ENCODE results near the gene DPCD. TPM values are rescaled to one million over a fixed set of nuclear protein-coding genes. Genes with fewer than 3 reads are reported as not detected.
A peak's percentile ranks its signal among the peaks of the same experiment; 100 is the strongest.

DPCD gene
- total RNA-seq: 10 to 100 TPM; 17.0 to 25.9 (median 24.7) TPM

- DNase-seq (ENCODE audit: low spot score in 2 of 2): peak; percentile 95 to 96
- Histone ChIP-seq H3K27ac (peak within 1 kb of the TSS; percentile 70 to 83), H3K4me1 (peaks cover 0 to 3% of the 10 kb centered on the region in 2 donors), H3K36me3 (no peaks in the 10 kb centered on the region), H3K27me3 (no peaks in the 10 kb centered on the region), H3K9me3 (no peaks in the 10 kb centered on the region), H3K4me3 (peak within 1 kb of the TSS; percentile 72 to 87 (median 83))
- intact Hi-C loops (cut with DNase I; ENCODE audit: low total_unique reads): no loop called here
- TF ChIP-seq POLR2AphosphoS5 (IDR thresholded peaks at IDR 0.05): peak; percentile 60 to 85 (median 69)
- no peak for TF ChIP-seq POLR2A (IDR thresholded peaks at IDR 0.05)
Observed at GRCh38 chr10:101587725-101588653, at the start of gene DPCD, which contains the start of gene POLL. TSS of gene DPCD (plus strand) at chr10:101588321. CDS start at chr10:101588337, 16 bp downstream. TSS of gene POLL (minus strand) at chr10:101588257. CDS start at chr10:101587360, 897 bp downstream.

DNA sequence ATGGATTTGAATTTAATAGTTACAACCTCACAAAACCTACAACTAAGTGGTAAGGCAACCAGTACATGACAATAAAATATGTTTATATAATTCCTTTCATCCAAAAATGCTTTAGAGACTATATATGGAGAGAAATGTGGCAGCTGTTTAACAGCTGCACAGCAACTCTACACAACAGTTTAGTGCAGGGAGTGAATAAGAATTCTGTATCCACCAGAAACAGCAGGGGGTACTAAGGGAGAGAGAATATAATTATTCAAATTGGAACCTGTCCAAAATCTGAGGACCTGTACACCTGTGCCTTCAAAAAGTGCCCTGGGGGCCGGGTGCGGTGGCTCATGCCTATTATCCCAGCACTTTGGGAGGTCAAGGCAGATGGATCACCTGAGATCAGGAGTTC is 49.7 kb upstream of the DPCD start:
- intact Hi-C loops (cut with DNase I; ENCODE audit: low total_unique reads): no loop called here
- no peak overlapping the region for H3K27ac ChIP-seq
- H3K27me3 ChIP-seq: no peaks in the 10 kb centered on the region
- DNase-seq (ENCODE audit: low spot score in 2 of 2): no peak
- H3K4me3 ChIP-seq: no peak overlapping the region
- no peaks in the 10 kb centered on the region for H3K36me3 ChIP-seq
- no peaks in the 10 kb centered on the region for H3K9me3 ChIP-seq
- no peaks in the 10 kb centered on the region for H3K4me1 ChIP-seq
- TF ChIP-seq POLR2AphosphoS5 (IDR thresholded peaks at IDR 0.05): no peak
- TF ChIP-seq POLR2A (IDR thresholded peaks at IDR 0.05): no peak
- TF ChIP-seq, protein P1, sequence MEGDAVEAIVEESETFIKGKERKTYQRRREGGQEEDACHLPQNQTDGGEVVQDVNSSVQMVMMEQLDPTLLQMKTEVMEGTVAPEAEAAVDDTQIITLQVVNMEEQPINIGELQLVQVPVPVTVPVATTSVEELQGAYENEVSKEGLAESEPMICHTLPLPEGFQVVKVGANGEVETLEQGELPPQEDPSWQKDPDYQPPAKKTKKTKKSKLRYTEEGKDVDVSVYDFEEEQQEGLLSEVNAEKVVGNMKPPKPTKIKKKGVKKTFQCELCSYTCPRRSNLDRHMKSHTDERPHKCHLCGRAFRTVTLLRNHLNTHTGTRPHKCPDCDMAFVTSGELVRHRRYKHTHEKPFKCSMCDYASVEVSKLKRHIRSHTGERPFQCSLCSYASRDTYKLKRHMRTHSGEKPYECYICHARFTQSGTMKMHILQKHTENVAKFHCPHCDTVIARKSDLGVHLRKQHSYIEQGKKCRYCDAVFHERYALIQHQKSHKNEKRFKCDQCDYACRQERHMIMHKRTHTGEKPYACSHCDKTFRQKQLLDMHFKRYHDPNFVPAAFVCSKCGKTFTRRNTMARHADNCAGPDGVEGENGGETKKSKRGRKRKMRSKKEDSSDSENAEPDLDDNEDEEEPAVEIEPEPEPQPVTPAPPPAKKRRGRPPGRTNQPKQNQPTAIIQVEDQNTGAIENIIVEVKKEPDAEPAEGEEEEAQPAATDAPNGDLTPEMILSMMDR (IDR thresholded peaks at IDR 0.05): no peak

- no peaks in the 10 kb centered on the region for H3K36me3 ChIP-seq
- H3K9me3 ChIP-seq: no peaks in the 10 kb centered on the region
- no peak overlapping the region for H3K4me3 ChIP-seq
- H3K27ac ChIP-seq: no peak overlapping the region
- intact Hi-C loops (cut with DNase I; ENCODE audit: low total_unique reads): no loop called here
- no peak for DNase-seq (ENCODE audit: low spot score in 2 of 2)
- no peaks in the 10 kb centered on the region for H3K27me3 ChIP-seq
- TF ChIP-seq POLR2AphosphoS5 (IDR thresholded peaks at IDR 0.05): no peak
- TF ChIP-seq, protein P1 (IDR thresholded peaks at IDR 0.05): no peak
- no peak for TF ChIP-seq POLR2A (IDR thresholded peaks at IDR 0.05)
- no peaks in the 10 kb centered on the region for H3K4me1 ChIP-seq
Observed at GRCh38 chr10:101545898-101546297, 42.2 kb upstream of the DPCD start.

GRCh38 chr10:101550965-101551364 is 37.2 kb upstream of the DPCD start:
- no peak overlapping the region for H3K4me3 ChIP-seq
- no peak for TF ChIP-seq POLR2A (IDR thresholded peaks at IDR 0.05)
- no peak for TF ChIP-seq POLR2AphosphoS5 (IDR thresholded peaks at IDR 0.05)
- TF ChIP-seq, protein P1 (IDR thresholded peaks at IDR 0.05): no peak
- DNase-seq (ENCODE audit: low spot score in 2 of 2): no peak
- H3K27me3 ChIP-seq: no peaks in the 10 kb centered on the region
- intact Hi-C loops (cut with DNase I; ENCODE audit: low total_unique reads): loop anchor here (5.0 kb wide), 1 partner anchor 359 kb away; no protein-coding TSS in a partner anchor
- H3K36me3 ChIP-seq: no peaks in the 10 kb centered on the region
- no peaks in the 10 kb centered on the region for H3K4me1 ChIP-seq
- H3K9me3 ChIP-seq: no peaks in the 10 kb centered on the region
- no peak overlapping the region for H3K27ac ChIP-seq

DNA sequence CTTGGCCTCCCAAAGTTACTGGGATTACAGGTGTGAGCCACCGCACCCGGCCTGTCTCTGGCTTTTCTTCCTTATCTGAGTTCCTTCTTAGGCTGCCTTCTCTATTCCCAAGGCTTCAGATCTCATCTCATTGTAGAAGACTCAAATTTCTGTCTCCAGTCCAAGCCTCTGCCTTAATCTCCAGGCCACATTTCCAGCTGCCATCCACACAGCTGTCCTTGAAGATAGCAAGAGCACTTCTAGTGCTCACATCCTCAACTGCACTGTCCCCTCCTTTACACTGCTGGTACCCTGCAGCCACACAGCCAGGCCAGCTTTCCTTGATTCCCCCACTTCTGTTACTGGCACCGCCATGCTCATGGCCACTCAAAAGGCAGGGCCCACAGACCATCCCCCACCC is 35.7 kb upstream of the DPCD start:
- Histone ChIP-seq H3K27ac (no peak overlapping the region), H3K4me1 (no peaks in the 10 kb centered on the region), H3K27me3 (no peaks in the 10 kb centered on the region), H3K36me3 (no peaks in the 10 kb centered on the region), H3K4me3 (no peak overlapping the region), H3K9me3 (no peaks in the 10 kb centered on the region)
- intact Hi-C loops (cut with DNase I; ENCODE audit: low total_unique reads): loop anchor here (5.0 kb wide), 1 partner anchor 360 kb away; no protein-coding TSS in a partner anchor
- DNase-seq (ENCODE audit: low spot score in 2 of 2): peak in 1 of 2 donors; percentile 6
- TF ChIP-seq, protein P1 (IDR thresholded peaks at IDR 0.05): no peak
- TF ChIP-seq POLR2A (IDR thresholded peaks at IDR 0.05) (no peak), POLR2AphosphoS5 (IDR thresholded peaks at IDR 0.05) (no peak)

All from breast epithelium (tissue), 4 donors.